Neural cell (in vitro differentiated cells): Measurements from ENCODE around the gene RIN1. TPM values are rescaled to one million over a fixed set of nuclear protein-coding genes. Genes with fewer than 3 reads are reported as not detected.

Experiments
- H2AFZ ChIP-seq: fragments of 200-600, 300-800 bp; sonication (generic), shearing (Covaris generic); 2 replicates; pipeline ENCODE4 v1.6.0; 2014; ENCODE audit warnings: low read depth, mild to moderate bottlenecking, antibody characterized with exemption, low read length, moderate library complexity
- H3F3A ChIP-seq: fragments of 200-600 bp; shearing (Covaris generic); 2 replicates; pipeline ENCODE4 v1.6.1; 2016; ENCODE audit warnings: mild to moderate bottlenecking, moderate library complexity, mixed read lengths, antibody characterized with exemption, low read length; ENCODE audit not compliant: insufficient read depth, poor library complexity, severe bottlenecking
- H3K27ac ChIP-seq: fragments of 200-600, 300-800 bp; sonication (generic), shearing (Covaris generic); 2 replicates; pipeline ENCODE4 v1.5.1; 2014; ENCODE audit warnings: mild to moderate bottlenecking, low read length, moderate library complexity
- H3K27me3 ChIP-seq: fragments of 300-800, 200-600 bp; sonication (generic), shearing (Covaris generic); 2 replicates; pipeline ENCODE4 v1.6.0; 2014; ENCODE audit warnings: mild to moderate bottlenecking, low read depth, low read length, moderate library complexity; ENCODE audit not compliant: insufficient read depth
- H3K36me3 ChIP-seq: fragments of 300-800, 200-600 bp; sonication (generic), shearing (Covaris generic); 2 replicates; pipeline ENCODE4 v1.5.1; 2014; ENCODE audit warnings: mild to moderate bottlenecking, antibody characterized with exemption, low read length, moderate library complexity; ENCODE audit not compliant: insufficient read depth
- H3K4me2 ChIP-seq: fragments of 300-800, 200-600 bp; sonication (generic), shearing (Covaris generic); 2 replicates; pipeline ENCODE4 v1.6.0; 2014; ENCODE audit warnings: mild to moderate bottlenecking, low read length
- H3K4me3 ChIP-seq: fragments of 300-800, 200-600 bp; sonication (generic), shearing (Covaris generic); 2 replicates; pipeline ENCODE4 v1.5.1; 2014; ENCODE audit warnings: mild to moderate bottlenecking, low read length, moderate library complexity
- H3K79me2 ChIP-seq: fragments of 200-600 bp; shearing (Covaris generic); replicated peaks from 2 replicates; pipeline ENCODE4 v1.6.0; 2014; ENCODE audit warnings: mild to moderate bottlenecking, low read length, moderate library complexity; ENCODE audit not compliant: insufficient read depth
- H3K9ac ChIP-seq: fragments of 300-800, 200-600 bp; sonication (generic), shearing (Covaris generic); 2 replicates; pipeline ENCODE4 v1.6.1; 2016; ENCODE audit warnings: mild to moderate bottlenecking, low read length, mixed read lengths
- H3K9me2 ChIP-seq: fragments of 200-600 bp; shearing (Covaris generic); 2 replicates; pipeline ENCODE4 v1.6.1; 2016; ENCODE audit warnings: mild to moderate bottlenecking, low read length, mixed read lengths; ENCODE audit not compliant: insufficient read depth
- H3K9me3 ChIP-seq: fragments of 200-600, 300-800 bp; sonication (generic), shearing (Covaris generic); 2 replicates; pipeline ENCODE4 v1.6.1; 2016; ENCODE audit warnings: mild to moderate bottlenecking, mixed run types, low read length, moderate library complexity, mixed read lengths
- H4K20me1 ChIP-seq: fragments of 200-600 bp; shearing (Covaris generic); 2 replicates; pipeline ENCODE4 v1.6.1; 2016; ENCODE audit warnings: mild to moderate bottlenecking, mixed run types; ENCODE audit not compliant: insufficient read depth
- CTCF ChIP-seq: fragments of 450-650 bp; IDR thresholded peaks from 2 replicates; pipeline ENCODE4 v1.5.1; 2014; ENCODE audit warnings: antibody characterized with exemption, mild to moderate bottlenecking, moderate library complexity; ENCODE audit not compliant: poor library complexity, severe bottlenecking
- EP300 ChIP-seq: fragments of 450-650 bp; conservative IDR thresholded peaks from 2 replicates; pipeline ENCODE4 v1.6.1; 2014; ENCODE audit warnings: antibody characterized with exemption, mild to moderate bottlenecking, moderate library complexity; ENCODE audit not compliant: poor library complexity, severe bottlenecking
- EZH2 ChIP-seq: fragments of 200-600, 300-800 bp; shearing (Covaris generic), sonication (generic); IDR thresholded peaks from 2 replicates; pipeline ENCODE4 v1.6.1; 2014; ENCODE audit warnings: antibody characterized with exemption, low read length, borderline replicate concordance, mild to moderate bottlenecking; ENCODE audit not compliant: insufficient read depth, poor library complexity, severe bottlenecking
- MXI1 ChIP-seq: fragments of 450-650 bp; conservative IDR thresholded peaks from 2 replicates; pipeline ENCODE4 v1.6.1; 2014; ENCODE audit warnings: antibody characterized with exemption, mild to moderate bottlenecking; ENCODE audit not compliant: poor library complexity, severe bottlenecking
- POLR2AphosphoS5 ChIP-seq: IDR thresholded peaks from 2 replicates; pipeline ENCODE4 v1.6.1; 2012
- RAD21 ChIP-seq: fragments of 450-650 bp; conservative IDR thresholded peaks from 2 replicates; pipeline ENCODE4 v1.6.1; 2014; ENCODE audit warnings: antibody characterized with exemption, mild to moderate bottlenecking, moderate library complexity
- REST ChIP-seq: IDR thresholded peaks from 2 replicates; pipeline ENCODE4 v1.6.1; 2012; ENCODE audit warnings: borderline replicate concordance
- SMC3 ChIP-seq: fragments of 450-650 bp; conservative IDR thresholded peaks from 2 replicates; pipeline ENCODE4 v1.6.1; 2014; ENCODE audit warnings: antibody characterized with exemption, mild to moderate bottlenecking, moderate library complexity; ENCODE audit not compliant: poor library complexity
- TAF1 ChIP-seq: IDR thresholded peaks from 2 replicates; pipeline ENCODE4 v1.6.1; 2012; ENCODE audit warnings: low read depth
- polyA plus RNA-seq: library from polyadenylated mRNA; depleted of rRNA; stranded (reverse); fragments of >200 nt; gene quantifications from 2 replicates; pipeline ENCODE4 v1.2.3, GENCODE V29; 2014

The RIN1 gene
- polyA plus RNA-seq, 1 donor from 2014 or later: 4.2 TPM

GRCh38 chr11:66294626-66295620, 41.3 kb downstream of the RIN1 start:
- H4K20me1 ChIP-seq: no peaks in the 10 kb centered on the region
- H3K9ac ChIP-seq: no peak overlapping the region
- no peaks in the 10 kb centered on the region for H3F3A ChIP-seq
- TF ChIP-seq CTCF (no peak), RAD21 (no peak), POLR2AphosphoS5 (peak; percentile 41), EP300 (no peak)
- no peaks in the 10 kb centered on the region for H3K36me3 ChIP-seq
- no peak overlapping the region for H3K4me2 ChIP-seq
- H3K27ac ChIP-seq: no peak overlapping the region
- no peaks in the 10 kb centered on the region for H3K79me2 ChIP-seq
- H3K9me3 ChIP-seq: no peaks in the 10 kb centered on the region
- peaks cover 32% of the 10 kb centered on the region for H3K27me3 ChIP-seq
- no peaks in the 10 kb centered on the region for H3K9me2 ChIP-seq
- no peak overlapping the region for H3K4me3 ChIP-seq
- H2AFZ ChIP-seq: no peak overlapping the region

GRCh38 chr11:66293777-66294625, 42.2 kb downstream of the RIN1 start:
- Histone ChIP-seq H3K4me3 (no peak overlapping the region), H3K27ac (no peak overlapping the region), H3K4me2 (no peak overlapping the region), H3F3A (no peaks in the 10 kb centered on the region), H4K20me1 (no peaks in the 10 kb centered on the region), H2AFZ (no peak overlapping the region), H3K79me2 (no peaks in the 10 kb centered on the region), H3K27me3 (peaks cover 32% of the 10 kb centered on the region), H3K9ac (no peak overlapping the region), H3K9me3 (no peaks in the 10 kb centered on the region), H3K36me3 (no peaks in the 10 kb centered on the region), H3K9me2 (no peaks in the 10 kb centered on the region)
- no peak for TF ChIP-seq RAD21
- TF ChIP-seq CTCF: no peak
- TF ChIP-seq TAF1: no peak
- TF ChIP-seq MXI1: no peak
- no peak for TF ChIP-seq EZH2
- TF ChIP-seq SMC3: no peak
- no peak for TF ChIP-seq POLR2AphosphoS5
- no peak for TF ChIP-seq REST
- TF ChIP-seq EP300: no peak
